ENCODE measurements around the gene DCTPP1. TPM values are rescaled to one million over a fixed set of nuclear protein-coding genes. Genes with fewer than 3 reads are reported as not detected.

The DCTPP1 gene
- total RNA-seq, 2 donors from 2014 or later, result 3.3 to 15.0 TPM

DNA sequence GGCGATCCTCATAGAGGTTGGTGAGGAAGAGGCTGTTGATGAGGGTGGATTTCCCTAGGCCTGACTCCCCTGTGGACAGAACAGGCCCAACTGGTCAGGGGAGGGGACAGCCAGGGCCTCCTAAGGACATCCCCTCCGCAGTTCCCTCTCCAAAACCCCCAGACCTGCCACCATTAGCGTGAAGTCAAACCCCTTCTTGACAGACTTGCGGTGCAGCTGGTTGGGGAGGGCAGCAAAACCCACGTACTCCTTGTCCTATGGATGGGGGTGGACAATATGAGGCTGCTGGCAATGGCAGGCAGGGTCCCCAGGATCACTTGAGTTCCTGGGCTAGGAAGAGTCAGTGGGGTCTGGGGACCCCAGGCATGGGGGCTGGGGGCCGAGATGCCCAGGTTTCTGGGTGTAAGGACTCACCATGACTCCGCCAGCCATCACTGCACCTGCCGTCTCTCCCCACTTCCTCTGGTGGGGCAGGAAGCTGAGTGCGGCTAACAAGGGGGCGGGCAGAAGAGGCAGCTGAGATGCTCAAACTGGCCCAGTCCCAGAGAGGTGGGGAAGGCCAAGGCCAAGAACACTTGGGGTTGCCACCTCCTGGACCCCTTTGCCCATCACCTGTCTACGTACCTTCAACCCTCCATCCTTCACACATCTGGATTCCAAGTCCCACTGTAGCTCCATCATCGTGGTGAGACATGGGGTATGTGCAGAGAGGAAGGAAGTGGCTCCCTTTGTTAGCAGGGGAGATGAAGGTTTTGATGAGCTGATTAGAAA lies 47.5 kb downstream of the DCTPP1 start, which contains the start of gene SEPTIN1:
Gene SEPTIN1, minus strand, starts transcription at position 451 of the 771 bp plus-strand sequence. Its CDS starts 19 bp downstream, at position 432.
- Histone ChIP-seq H3K4me1 (peaks cover 12% of the 10 kb centered on the region), H3K36me3 (replicated peaks in 1 of 2; ENCODE audit: insufficient read depth in 1 of 2, low read depth in 2 of 2) (no peaks in the 10 kb centered on the region), H3K9me3 (no peaks in the 10 kb centered on the region), H3K27me3 (no peaks in the 10 kb centered on the region), H3K4me3 (no peak within 1 kb of the TSS), H3K27ac (no peak within 1 kb of the TSS)
- ATAC-seq, result no peak
- intact Hi-C loops (cut with DNase I), result no loop called here
- no peak for DNase-seq
- WGBS, 2 donors, result 50 to 55% methylated on average over 10 to 12 of the region's 12 CpGs
- TF ChIP-seq, protein P1, sequence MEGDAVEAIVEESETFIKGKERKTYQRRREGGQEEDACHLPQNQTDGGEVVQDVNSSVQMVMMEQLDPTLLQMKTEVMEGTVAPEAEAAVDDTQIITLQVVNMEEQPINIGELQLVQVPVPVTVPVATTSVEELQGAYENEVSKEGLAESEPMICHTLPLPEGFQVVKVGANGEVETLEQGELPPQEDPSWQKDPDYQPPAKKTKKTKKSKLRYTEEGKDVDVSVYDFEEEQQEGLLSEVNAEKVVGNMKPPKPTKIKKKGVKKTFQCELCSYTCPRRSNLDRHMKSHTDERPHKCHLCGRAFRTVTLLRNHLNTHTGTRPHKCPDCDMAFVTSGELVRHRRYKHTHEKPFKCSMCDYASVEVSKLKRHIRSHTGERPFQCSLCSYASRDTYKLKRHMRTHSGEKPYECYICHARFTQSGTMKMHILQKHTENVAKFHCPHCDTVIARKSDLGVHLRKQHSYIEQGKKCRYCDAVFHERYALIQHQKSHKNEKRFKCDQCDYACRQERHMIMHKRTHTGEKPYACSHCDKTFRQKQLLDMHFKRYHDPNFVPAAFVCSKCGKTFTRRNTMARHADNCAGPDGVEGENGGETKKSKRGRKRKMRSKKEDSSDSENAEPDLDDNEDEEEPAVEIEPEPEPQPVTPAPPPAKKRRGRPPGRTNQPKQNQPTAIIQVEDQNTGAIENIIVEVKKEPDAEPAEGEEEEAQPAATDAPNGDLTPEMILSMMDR (IDR thresholded peaks at IDR 0.05), result no peak
- TF ChIP-seq POLR2A (IDR thresholded peaks at IDR 0.05), result no peak

DNA sequence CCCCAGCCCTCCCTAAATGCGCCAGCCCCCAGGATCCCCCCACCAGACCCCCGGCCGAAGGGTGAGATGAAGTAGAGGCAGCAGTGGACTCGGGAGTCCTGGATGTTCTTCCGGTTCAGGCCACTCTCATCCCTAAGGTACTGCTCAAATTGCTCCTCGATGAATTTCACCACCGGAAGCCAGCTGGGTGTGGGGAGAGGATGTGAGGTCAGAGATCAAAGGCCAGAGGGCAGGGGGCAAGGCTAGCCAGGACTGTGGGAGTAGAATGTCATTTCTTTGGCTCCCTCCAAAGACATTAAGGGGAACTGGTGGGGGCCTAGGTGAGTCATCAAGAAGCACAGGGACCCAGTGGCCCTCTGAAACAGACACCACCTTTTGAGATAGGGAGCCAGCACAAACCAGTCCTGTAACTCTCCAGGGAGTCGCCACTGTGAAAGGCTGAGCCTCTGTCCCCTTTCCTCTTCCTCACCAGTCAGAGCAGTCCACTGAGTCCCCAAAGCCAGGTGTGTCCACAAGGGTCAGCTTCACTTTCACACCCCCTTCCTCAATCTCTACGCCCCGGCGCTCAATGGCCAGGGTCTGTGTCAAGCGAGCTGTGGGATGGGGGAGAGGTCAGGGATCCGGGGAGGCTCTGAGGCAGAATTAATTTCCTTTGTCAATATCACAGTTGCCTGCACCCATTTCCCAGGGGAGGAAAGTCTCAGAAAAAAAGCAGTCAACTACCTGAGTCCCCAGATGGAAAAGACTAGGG lies 48.4 kb downstream of the DCTPP1 start:
- Histone ChIP-seq H3K27me3 (no peaks in the 10 kb centered on the region), H3K27ac (no peak overlapping the region), H3K36me3 (replicated peaks in 1 of 2; ENCODE audit: insufficient read depth in 1 of 2, low read depth in 2 of 2) (no peaks in the 10 kb centered on the region), H3K4me1 (peaks cover 14% of the 10 kb centered on the region), H3K9me3 (no peaks in the 10 kb centered on the region), H3K4me3 (no peak overlapping the region)
- TF ChIP-seq POLR2A (IDR thresholded peaks at IDR 0.05), result no peak
- TF ChIP-seq, protein P1 (IDR thresholded peaks at IDR 0.05), result no peak
- intact Hi-C loops (cut with DNase I), result no loop called here
- 70 to 85% methylated on average over 10 to 13 of the region's 13 CpGs for WGBS, 2 donors
- DNase-seq (no peak), ATAC-seq (no peak)

DNA sequence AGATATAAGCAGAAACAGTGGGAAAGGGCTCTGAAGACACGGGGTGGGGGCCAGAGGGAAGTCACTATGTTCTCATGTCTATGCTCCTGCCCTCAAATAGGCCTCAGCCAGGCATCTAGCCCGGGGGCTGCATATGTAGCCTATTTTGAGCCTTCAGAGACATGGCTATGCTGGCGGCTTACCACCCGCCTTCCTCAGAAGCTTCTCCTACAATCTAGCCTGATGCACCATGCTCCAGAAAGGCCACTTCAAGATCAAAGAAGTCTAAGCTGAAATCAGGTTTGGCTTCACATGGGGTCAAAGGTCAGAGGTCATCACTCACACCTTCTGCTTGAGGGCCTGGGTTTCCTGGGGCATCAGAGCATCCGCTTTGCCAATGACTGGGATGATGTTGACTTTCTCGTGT lies 49.0 kb downstream of the DCTPP1 start:
- intact Hi-C loops (cut with DNase I), result no loop called here

DNA sequence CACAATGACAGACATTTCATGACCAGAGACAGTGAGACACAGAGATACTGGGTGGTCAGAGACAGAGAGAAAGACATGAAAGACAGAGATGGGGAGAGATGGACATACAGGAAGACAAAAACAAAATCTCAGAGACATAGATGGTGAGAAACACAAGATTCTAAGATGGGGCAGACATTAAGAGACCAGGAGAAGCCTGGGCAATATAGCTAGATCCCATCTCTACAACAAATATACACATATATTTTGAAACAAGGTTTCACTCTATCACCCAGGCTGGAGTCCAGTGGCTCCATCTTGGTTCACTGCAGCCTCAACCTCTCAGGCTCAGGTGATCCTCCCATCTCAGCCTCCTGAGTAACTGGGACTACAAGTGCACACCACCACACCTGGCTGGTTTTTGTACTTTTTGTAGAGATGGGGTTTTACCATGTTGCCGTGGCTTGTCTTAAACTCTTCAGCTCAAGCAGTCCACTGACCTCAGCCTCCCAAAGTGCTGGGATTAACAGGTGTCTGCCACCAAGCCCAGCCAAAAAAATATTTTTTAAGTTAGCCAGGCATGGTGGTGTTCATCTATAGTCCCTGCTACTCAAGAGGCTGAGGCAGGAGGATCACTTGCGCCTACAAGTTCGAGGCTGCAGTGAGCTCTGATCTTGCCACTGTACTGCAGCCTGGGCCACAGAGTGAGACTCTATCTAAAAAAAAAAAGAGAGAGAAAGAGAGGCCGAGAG lies 49.6 kb downstream of the DCTPP1 start:
- DNase-seq, result no peak
- TF ChIP-seq POLR2A (IDR thresholded peaks at IDR 0.05), result no peak
- TF ChIP-seq, protein P1 (IDR thresholded peaks at IDR 0.05), result no peak
- 89 to 90% methylated on average over 4 of the region's 4 CpGs for WGBS, 2 donors
- Histone ChIP-seq H3K27me3 (no peaks in the 10 kb centered on the region), H3K4me1 (peaks cover 14% of the 10 kb centered on the region), H3K9me3 (no peaks in the 10 kb centered on the region), H3K36me3 (replicated peaks in 1 of 2; ENCODE audit: insufficient read depth in 1 of 2, low read depth in 2 of 2) (no peaks in the 10 kb centered on the region), H3K27ac (no peak overlapping the region), H3K4me3 (no peak overlapping the region)
- no peak for ATAC-seq
- intact Hi-C loops (cut with DNase I), result no loop called here

More for the DNA sequence above, 49.0 kb downstream of the DCTPP1 start:
- Histone ChIP-seq H3K4me3 (no peak overlapping the region), H3K27me3 (no peaks in the 10 kb centered on the region), H3K9me3 (no peaks in the 10 kb centered on the region), H3K36me3 (replicated peaks in 1 of 2; ENCODE audit: insufficient read depth in 1 of 2, low read depth in 2 of 2) (no peaks in the 10 kb centered on the region), H3K4me1 (peaks cover 14% of the 10 kb centered on the region), H3K27ac (no peak overlapping the region)
- WGBS, 2 donors, result 80 to 86% methylated on average over 4 to 6 of the region's 6 CpGs
- DNase-seq (no peak), ATAC-seq (no peak)
- TF ChIP-seq, protein P1 (IDR thresholded peaks at IDR 0.05), result no peak
- TF ChIP-seq POLR2A (IDR thresholded peaks at IDR 0.05), result no peak

Measured in body of pancreas (tissue), 4 donors.